GM21619 (cell line): ENCODE measurements around the gene TFAP2C.
"Not testable (repeated sequence)": the region's sequence is repeated elsewhere in the genome, so short reads cannot be mapped to it uniquely, and the experiment has no call there.

Experiments used
- ATAC-seq: cut with Tn5 transposase; IDR thresholded peaks from one replicate; pipeline ENCODE4 v1.9.1; 2021; ENCODE audit not compliant: unreplicated experiment

TFAP2C gene

DNA sequence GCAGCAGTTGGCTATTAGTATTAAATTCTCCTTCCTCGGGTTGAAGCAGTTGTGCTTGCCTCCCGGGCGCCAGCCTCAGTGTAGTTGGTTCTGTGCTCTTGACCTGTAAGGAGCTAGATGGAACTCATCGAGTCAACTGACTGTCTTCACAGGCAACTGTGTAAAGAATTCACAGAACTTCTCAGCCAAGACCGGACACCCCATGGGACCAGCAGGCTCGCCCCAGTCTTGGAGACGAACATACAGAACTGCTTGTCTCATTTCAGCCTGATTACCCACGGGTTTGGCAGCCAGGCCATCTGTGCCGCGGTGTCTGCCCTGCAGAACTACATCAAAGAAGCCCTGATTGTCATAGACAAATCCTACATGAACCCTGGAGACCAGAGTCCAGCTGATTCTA, 8.5 kb downstream of the TFAP2C start:
- ATAC-seq = no peak

DNA sequence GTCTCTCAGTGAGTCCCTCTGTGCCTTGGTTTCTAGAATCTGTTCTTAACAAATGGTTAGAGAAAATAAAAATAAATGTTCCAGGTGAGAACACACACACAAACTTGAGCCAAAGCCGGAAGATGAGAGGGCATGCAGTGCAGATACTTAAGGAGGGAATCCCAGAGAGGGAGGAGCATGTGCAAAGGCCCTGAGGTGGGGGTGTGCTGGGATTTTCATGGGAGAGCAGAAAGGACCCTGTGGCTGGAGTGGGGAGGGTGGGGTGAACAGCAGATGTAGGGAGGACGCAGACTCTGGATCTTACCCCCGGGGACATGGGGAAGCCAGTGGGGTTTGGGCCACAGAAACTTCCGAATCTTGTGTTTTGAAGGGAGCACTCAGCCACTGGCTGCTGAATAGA, 17.5 kb downstream of the TFAP2C start:
- ATAC-seq = no peak

DNA sequence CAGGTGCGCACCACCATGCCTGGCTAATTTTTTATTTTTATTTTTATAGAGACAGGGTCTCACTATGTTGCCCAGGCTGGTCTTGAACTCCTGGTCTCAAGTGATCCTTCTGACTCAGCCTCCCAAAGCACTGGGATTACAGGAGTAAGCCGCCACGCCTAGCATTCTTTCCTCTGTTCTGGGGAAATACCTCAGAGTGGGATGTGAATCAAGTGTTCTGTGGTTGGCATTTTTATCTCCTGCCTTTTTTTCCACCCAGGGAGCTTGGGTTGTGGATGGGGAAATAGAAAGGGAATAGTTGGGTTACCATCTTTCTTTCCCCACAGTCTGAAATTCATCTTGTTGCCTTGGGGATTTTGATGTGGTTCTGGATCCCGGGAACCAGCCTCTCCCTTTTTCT, 24.1 kb downstream of the TFAP2C start:
- ATAC-seq = no peak

DNA sequence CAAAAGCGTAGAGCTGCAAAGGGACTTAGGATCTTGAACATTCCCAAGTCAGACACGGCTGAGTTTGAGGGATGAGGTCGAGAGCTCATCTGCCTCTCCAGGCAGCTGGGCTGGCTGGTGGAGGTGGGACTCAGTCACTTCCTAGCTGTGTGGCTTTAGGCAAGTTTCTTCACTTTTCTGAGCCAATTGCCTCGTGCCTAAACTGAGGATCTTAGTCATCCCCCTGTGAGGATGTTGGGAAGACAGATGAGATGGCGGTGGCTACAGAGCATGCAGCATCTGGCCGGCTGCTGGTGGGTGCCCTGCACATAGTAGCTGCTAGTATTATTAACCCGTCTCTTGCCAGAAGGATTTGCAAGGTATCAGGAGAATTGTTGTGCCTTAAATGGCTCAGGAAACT, 27.5 kb downstream of the TFAP2C start:
- ATAC-seq = no peak

- ATAC-seq = no peak
These were observed 28.8 kb downstream of the TFAP2C start for GRCh38 chr20:56657879-56658278.

GRCh38 chr20:56658341-56658947, 29.3 kb downstream of the TFAP2C start:
- not testable (repeated sequence) for ATAC-seq

- no peak for ATAC-seq
These were observed 34.6 kb downstream of the TFAP2C start for GRCh38 chr20:56663660-56664059.

GRCh38 chr20:56664796-56665195, 35.7 kb downstream of the TFAP2C start:
- ATAC-seq = no peak

DNA sequence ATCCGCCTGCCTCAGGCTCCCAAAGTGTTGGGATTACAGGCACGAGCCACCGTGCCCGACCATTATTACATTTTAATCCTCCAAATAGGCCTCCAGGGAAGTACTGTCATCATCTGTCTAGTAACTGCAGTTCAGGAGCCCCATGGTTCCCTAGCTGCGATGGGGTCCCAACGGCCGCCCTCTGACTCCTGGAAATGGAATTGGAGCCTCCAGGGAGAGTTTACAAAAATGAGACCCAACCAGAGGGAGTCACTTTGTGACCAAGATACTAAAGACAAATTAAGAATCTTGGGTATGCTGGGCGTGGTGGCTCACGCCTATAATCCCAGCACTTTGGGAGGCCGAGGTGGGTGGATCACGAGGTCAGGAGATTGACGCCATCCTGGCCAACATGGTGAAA, 36.7 kb downstream of the TFAP2C start:
- ATAC-seq = no peak

DNA sequence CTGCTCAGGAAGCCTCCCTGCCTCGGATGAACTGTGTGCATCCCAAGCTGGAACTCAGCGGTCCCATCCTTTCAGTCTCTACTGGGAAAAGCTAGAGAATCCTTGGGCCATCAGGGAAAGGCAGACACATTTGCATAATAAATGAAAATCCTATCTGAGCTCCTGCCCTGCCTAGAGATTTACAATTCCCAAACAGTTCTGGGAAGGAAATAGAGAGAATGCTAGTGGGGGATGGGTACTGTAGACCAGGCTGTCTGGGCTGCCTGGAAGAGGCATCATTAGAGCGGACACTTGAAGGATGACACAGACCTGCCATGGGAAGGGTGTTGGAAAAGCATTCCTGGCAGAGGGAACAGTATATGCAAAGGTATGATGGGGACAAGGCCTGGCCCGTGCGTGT, 44.3 kb downstream of the TFAP2C start:
- no peak for ATAC-seq

GRCh38 chr20:56676001-56676400, 46.9 kb downstream of the TFAP2C start:
- no peak for ATAC-seq

- no peak for ATAC-seq
These were observed 47.6 kb downstream of the TFAP2C start for GRCh38 chr20:56676679-56677078.

DNA sequence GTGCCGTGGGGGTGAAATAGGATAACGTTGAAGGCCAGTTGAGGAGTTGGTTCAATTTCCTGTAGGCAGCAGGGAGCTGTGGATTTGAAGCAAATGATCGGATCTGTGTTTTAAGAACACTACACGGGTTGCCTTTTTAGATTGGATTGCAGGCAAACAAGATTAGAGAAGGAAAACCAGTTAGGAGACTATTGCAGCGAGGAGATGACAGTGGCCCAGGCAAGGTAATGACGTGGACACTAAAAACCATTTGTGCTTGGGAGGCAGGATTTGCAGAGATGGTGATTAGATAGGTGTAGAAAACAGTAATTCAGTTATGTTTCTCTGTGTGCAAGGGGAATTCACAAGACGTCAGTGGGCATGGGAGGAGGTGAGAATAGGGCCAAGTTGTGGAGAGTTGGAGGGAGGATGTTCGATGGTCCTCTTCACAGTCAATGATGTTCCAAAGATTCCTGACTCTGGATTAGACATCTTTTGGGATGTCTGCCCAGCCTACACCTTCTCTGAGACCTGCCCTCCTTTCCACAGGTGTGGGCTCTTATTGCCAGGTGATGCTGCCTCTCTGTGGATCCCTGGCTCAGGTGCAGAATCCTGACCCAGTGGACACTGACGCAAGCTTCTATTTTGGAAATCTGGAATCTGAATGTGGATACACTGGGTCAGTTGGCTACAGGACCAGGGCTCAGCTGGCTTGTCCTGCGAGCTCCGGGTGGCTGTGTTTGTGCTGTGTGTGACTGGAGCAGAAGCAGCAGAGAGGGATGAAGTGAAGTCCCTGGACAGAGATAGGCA, 54.2 kb downstream of the TFAP2C start:
- no peak for ATAC-seq

- ATAC-seq = no peak
These were observed 56.8 kb downstream of the TFAP2C start for GRCh38 chr20:56685879-56686278.

DNA sequence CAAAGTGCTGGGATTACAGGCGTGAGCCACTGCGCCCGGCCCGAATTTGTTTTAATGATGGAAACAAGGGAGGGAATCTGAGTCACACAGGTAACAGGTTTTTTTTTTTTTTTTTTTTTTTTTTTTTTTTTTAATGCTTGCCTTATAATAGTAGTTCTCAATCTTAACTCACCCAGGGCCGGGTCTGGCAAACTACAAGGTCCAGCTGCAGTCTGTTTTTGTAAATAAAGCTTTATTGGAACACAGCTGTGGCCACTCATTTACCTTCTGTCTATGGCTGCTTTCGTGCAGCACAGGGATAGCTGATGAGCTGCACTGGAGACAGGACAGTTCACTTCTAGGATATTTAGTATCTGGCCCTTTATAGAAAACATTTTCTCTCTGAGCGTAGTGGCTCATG, 58.0 kb downstream of the TFAP2C start:
- ATAC-seq = no peak

DNA sequence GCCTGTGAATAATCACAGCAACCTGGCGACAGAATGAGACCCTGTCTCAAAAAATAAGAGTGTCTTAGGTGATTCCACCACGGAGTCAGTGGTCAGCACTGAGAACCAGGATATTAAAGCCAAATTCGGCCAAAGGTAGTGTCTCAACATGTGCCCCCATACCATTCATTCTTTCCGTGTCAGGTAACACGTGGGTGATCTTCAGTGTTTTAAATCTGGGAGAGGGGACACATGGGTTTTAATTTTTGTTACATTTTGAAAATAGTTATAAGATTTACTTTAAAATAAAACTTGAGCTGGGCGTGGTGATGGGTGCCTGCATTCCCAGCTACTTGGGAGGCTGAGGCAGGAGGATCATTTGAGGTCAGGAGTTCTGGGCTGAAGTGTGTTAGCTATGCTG, 59.0 kb downstream of the TFAP2C start:
- ATAC-seq = no peak
